ENCODE data around the gene TMEM248.
"Not testable (repeated sequence)": the region's sequence is repeated elsewhere in the genome, so short reads cannot be mapped to it uniquely, and the experiment has no call there.

Gene TMEM248, protein sequence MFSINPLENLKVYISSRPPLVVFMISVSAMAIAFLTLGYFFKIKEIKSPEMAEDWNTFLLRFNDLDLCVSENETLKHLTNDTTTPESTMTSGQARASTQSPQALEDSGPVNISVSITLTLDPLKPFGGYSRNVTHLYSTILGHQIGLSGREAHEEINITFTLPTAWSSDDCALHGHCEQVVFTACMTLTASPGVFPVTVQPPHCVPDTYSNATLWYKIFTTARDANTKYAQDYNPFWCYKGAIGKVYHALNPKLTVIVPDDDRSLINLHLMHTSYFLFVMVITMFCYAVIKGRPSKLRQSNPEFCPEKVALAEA

DNA sequence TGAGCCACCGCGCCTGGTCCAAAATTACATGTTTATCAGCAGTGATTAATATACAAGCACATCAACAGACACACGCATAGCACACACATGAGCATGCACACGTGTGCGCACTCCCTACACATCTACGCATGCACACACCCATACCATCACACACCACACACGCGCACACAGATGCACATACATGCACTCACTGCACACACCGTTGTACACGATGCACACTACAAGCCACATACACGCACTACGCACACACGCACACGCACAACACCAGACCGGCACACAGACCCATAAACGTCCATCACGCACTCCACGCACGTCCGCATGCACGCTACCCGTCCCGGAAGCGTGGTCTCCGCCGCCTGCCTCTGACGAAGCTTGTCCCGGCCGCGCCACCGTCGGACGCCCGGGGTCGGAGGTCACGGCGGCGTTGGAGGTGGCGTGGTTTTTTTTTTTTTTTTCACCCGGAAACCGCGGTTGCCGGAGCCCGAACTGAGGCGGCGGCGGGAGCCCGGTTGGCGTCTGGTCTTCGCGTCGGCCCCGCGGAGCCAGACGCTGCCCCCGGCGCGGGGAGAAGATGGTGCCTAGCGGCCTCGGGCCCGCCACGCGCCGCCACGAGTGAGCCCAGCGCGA, at the start of gene TMEM248:
Gene TMEM248, plus strand, starts transcription at position 457 of the 627 bp plus-strand sequence. CDS start 20,641 bp downstream, outside the sequence.
- peak; percentile 81 for DNase-seq

DNA sequence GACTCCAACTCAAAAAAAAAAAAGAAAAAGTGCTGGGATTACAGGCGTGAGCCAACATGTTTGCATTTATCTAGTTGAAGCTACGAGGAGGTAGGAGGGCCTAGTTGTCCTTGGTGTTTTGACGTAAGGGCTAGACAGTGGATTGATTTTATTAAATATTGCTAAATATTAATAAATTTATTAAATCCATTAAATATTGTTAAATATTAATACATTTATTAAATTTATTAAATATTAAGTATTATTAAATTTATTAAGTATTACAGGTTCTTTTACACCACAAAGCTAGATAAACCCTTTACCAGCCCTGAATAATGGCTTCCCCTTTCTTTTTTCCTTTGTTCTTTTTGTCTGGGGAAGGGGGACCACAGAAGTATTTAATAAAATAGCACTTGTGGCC, 47.5 kb upstream of the TMEM248 start:
- DNase-seq = no peak

DNA sequence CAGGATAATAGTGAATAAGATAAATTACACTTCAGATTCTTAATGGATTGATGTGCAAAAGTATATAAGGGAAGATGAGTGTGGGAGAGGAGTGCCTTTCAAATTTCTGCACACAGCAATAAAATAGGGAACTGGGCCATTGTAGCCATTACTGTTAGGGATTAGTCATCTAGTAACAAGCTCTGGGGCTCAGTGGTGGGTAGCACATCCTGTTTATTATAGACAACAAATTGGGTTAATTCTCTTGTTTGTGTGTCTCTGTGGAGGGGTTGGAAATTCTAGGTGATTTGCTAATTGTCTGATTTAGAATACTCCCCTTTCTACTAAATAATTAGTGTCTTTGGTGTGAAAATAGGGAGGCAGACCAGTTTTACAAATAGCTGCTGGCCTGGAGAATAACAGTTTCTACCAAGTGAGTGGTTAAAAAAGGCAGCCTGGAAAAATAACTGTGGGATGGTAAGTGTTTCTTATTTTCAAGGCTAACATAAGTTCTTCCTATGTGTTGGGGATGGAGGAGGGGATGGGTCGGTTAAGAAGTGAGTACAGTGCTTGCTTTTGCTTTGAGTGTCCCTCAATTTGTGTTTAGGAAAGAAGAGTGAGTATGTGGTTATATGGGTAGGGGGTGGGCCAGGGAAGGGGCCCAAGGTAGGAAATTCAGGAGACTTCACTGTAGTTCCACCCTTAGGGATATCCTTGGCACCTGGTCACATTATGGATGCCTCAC, 43.3 kb upstream of the TMEM248 start:
- DNase-seq = no peak

DNA sequence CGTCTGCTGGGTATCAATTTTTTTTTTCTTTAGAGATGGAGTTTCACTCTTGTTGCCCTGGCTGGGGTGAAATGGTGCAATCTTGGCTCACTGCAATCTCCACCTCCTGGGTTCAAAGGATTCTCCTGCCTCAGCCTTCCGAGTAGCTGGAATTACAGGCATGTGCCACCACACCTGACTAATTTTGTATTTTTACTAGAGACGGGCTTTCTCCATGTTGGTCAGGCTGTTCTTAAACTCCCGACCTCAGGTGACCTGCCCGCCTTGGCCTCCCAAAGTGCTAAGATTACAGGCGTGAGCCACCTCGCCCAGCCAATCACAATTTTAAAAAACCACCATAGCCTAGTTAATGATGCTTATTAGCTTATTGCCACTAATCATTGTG, 42.7 kb upstream of the TMEM248 start:
- DNase-seq = not testable (repeated sequence)

DNA sequence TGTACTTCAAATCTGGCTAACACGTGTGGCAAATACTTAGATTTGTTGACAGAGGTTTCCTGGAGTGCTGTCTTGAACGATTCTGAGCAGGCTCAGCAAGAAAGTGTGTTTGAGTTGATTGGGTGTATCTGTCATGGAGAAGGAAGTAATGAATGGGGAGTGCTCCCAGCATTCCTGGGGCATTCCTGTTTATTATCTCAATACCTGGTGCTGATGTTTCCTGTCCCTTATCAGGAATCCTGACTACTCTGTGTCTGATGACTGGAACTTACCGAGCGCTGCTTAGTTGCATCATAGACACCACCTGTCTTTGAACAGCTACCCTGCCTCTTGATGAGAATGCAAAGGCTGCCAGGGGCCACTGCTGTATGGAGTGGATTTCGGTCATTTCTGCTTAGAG, 41.0 kb upstream of the TMEM248 start:
- peak; percentile 25 for DNase-seq

- DNase-seq = not testable (repeated sequence)
These were observed 40.4 kb upstream of the TMEM248 start for GRCh38 chr7:66880577-66880976.

DNA sequence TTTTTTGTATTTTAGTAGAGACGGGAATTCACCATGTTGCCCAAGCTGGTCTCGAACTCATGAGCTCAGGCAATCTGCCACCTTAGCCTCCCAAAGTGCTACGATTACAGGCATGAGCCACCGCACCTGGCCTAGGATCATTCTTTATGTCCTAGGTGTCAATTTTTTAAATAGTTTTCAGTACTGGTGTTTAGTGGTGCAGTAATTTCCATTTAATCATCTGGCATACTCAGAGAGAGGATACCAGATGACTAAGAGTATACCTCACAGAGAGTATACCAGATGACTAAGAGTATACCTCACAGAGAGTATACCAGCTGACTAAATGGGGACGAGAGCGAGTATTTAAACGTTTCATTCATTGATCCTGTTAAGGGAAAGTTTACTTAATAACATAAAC, 37.3 kb upstream of the TMEM248 start:
- DNase-seq = no peak

DNA sequence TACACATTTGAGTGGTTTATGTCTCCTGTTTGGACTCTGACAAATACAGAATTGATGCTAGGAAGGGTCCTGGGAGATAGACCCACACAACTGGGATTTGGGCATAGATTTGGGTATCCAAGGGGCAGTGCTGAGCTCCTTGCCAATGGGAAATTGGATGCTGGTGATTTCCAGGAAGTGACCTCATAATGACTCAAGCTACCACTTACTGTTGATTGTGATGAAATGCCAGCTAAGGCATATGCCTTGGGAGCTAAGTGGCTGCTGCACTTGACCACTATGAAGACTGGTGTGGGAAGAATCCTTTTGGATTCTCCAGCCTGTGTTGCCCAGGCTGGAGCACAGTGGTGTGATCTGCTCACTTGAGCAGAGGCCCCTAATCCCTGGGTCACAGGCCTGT, 36.5 kb upstream of the TMEM248 start:
- DNase-seq = not testable (repeated sequence)

- no peak for DNase-seq
These were observed 34.9 kb upstream of the TMEM248 start for GRCh38 chr7:66886152-66886551.

DNA sequence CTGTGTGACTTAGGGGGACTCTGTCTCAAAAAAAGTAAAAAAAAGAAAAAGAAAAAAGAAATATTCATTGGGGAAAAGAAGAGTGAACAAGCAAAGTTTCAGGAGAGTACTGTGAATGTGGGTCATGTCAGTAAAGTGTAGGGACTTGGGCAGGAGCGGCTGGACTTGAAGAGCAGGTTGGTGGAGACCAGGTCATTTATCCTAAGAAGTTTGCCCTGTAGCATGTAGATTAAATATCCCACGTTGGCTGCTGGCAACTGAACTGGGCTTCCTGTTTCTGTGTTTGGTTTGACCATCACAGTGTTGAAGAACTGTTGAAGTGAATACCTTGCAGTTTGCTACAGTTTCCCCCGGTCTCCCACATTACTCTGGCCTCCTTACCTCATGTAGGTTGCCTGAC, 32.8 kb upstream of the TMEM248 start:
- DNase-seq = not testable (repeated sequence)

GRCh38 chr7:66894463-66895080, 26.5 kb upstream of the TMEM248 start:
- DNase-seq = no peak

DNA sequence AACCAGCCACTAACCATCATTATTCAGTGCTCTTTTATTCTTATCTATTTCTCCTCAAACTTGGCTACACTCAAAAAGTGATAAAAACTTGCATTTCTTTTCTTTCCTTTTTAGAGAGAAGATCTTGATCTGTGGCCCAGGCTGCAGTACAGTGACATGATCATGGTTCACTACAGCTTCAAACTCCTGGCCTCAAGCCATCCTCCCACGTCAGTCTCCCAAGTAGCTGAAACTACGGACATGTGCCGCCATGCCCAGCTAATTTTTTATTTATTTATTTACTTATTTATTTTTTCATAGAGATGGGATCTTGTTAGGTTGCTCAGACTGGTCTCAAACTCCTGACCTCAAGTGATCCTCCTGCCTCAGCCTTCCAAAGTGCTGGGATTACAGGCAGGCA, 24.6 kb upstream of the TMEM248 start:
- DNase-seq = no peak

DNA sequence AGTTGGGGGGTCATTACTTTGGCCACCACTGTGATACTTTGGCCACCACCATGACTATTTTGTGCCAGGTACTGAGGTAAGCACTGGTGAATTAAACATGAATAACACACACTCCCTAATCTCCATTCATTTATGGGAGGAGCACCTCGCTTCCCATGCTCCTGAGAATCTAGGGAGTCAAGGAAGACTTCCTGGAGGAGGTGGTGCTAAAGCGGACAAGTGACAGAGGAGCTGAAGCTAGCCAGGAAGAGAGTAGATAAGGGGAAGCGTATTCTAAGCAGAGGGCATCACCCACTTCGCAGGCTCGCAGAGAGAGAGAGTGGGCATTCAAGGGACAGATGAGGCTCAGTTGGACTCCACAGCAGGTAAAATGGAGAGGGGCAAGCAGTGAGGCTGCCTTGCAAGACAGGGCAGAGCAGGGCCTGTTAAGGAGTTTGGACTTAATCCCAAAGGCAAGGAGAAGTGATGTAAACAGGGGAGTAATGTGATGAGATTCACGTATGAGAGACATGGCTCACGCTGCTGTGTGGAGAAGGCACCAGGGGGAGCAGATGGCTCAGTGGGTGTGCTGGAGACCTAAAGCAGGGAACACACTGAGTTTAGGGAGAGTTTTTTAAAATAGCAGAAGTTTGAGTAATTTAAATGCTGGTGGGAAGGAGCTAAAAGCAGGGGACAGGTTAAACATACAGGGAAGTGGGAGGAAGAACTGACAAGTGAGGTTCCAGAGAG, 21.3 kb upstream of the TMEM248 start:
- DNase-seq = no peak

- no peak for DNase-seq
These were observed 18.8 kb upstream of the TMEM248 start for GRCh38 chr7:66901941-66902843.

DNA sequence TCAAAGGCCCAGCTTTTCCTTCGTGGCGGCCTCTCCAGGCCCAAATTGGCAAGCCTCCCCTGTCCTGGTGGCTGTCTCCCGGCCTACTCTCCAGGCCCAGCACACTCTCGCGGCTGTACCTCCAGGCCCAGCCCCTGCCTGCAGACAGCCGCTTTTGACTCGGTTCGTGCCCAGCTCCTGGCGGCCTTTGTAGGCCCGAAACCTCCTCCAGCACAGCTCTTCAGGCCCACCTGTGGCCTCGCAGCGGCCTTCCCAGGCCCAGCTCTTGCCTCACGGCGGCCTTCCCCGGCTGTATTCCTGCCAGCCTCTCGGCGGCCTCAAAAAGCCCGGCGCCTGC, 18.2 kb upstream of the TMEM248 start:
- no peak for DNase-seq

GRCh38 chr7:66903360-66904062, 17.5 kb upstream of the TMEM248 start:
- DNase-seq = no peak

GRCh38 chr7:66904063-66904593, 16.9 kb upstream of the TMEM248 start:
- no peak for DNase-seq

- no peak for DNase-seq
These were observed 15.7 kb upstream of the TMEM248 start for GRCh38 chr7:66905278-66905677.

DNA sequence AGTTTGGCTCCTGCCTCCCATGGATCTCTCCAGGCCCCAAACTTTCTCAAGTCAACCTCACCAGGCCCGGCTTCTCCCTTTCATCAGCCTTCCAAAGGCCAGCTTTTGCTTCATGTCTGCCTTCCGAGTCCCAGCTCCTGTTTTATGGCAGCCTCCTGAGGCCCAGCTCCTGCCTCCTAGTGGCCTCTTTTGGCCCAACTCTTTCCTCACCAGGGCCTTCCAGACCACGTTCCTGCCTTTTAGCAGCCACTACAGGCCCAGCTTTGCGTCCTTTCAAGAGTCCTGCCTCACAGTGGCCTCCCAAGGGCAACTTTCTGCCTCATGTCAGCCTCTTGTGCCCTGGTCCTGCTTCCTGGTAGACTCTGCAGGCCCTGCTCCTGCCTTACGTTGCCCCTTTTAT, 15.3 kb upstream of the TMEM248 start:
- DNase-seq = no peak

DNA sequence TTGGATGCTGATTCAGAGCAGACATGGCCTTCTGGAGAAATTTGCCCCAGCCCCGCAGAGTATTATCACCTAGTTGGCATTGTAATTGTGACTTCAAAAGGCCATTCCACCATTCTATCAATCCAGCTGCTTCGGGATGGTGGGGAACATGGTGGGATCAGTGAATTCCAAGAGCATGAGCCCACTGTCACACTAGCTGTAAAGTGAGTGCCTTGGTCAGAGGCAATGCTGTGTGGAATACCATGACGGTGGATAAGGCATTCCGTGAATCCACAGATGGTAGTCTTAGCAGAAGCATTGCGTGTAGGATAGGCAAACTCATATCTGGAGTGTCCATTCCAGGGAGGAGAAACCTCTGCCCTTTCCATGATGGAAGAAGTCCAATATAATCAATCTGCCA, 13.3 kb upstream of the TMEM248 start:
- no peak for DNase-seq

GRCh38 chr7:66908598-66908997, 12.4 kb upstream of the TMEM248 start:
- not testable (repeated sequence) for DNase-seq

All from NCI-H2029 (cell line).